ENCODE results near the gene MGAT3. TPM values are rescaled to one million over a fixed set of nuclear protein-coding genes. Genes with fewer than 3 reads are reported as not detected.

MGAT3 gene
- total RNA-seq, 1 experiment from 2014 or later = 5.0 TPM

DNA sequence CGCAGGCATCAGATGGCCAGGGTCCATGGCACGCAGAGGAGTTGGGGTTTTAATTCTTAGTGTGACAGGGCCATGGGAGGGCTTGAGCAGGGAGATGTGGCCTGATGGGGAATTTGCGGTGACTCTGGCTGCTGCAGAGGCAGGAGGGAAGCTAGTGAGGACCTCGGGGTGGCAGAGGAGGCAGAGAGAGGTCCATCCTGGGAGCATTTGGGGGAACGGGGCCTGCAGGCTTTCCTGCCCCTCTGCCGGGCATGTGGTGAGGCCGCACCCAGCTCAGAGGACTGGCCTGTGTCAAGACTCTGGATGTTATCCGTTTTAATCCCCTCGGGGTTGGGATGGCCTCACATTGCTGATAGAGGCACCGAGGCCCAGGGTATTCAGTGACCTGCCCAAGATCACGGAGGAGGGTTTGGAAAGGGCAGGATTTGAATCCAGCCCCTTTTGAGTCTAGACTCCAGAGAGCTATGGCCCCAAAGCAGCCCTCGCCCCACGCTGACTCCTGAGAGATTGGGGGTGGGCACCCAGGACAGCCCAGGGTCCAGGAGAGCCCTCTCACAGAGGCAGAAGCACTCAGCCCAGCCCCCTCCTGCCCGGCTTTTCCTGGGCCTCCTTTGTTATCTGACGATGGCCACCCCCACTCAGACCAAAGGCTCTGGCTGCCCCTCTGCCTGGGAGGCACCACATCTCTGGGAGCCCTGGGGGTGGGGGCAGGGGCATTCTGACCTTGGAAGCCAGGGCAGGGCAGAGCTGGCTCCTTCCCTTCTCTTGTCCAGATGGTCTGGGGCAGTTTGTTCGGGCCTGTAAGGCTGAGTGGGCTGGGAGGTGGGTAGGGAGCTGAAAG lies 13.9 kb downstream of the MGAT3 start:
- Histone ChIP-seq H3K27me3 (ENCODE audit: insufficient read depth, low read length) (no peaks in the 10 kb centered on the region), H3K23me2 (ENCODE audit: insufficient read length, low read depth, low read length, poor library complexity, severe bottlenecking) (no peaks in the 10 kb centered on the region), H3K79me2 (ENCODE audit: insufficient read depth, low read length) (no peaks in the 10 kb centered on the region), H3T11ph (ENCODE audit: low read length) (no peak overlapping the region), H2BK20ac (ENCODE audit: low read depth, low read length, poor library complexity, severe bottlenecking) (no peak overlapping the region), H2BK120ac (ENCODE audit: low read depth, low read length, poor library complexity, severe bottlenecking) (no peak overlapping the region), H3K27ac (ENCODE audit: insufficient read length, low read depth, low read length) (no peak overlapping the region), H2BK5ac (ENCODE audit: insufficient read length, low read length) (no peak overlapping the region), H3K14ac (ENCODE audit: insufficient read depth, low read length) (peak overlapping the region; percentile 50), H3K23ac (ENCODE audit: insufficient read length, low read depth, low read length) (no peak overlapping the region), H3K9ac (ENCODE audit: extremely low read depth, insufficient read length, low read length) (no peak overlapping the region), H4K20me1 (ENCODE audit: control insufficient read depth, insufficient read depth, insufficient read length) (peaks cover 2% of the 10 kb centered on the region), H4K91ac (ENCODE audit: insufficient read length, low read depth, low read length) (no peak overlapping the region), H3K18ac (ENCODE audit: insufficient read length, low read depth, low read length) (no peak overlapping the region), H3K56ac (ENCODE audit: insufficient read length, low read depth, low read length) (no peak overlapping the region), H4K5ac (ENCODE audit: insufficient read length, low read depth, low read length) (no peak overlapping the region), H3K4me2 (ENCODE audit: insufficient read depth, insufficient read length, low read length) (no peak overlapping the region), H3K79me1 (ENCODE audit: insufficient read depth, low read depth, low read length, poor library complexity, severe bottlenecking) (no peaks in the 10 kb centered on the region), H2BK15ac (ENCODE audit: low read depth, low read length) (no peak overlapping the region), H3K9me3 (ENCODE audit: control insufficient read depth, low read depth, low read length) (no peaks in the 10 kb centered on the region), H2BK12ac (ENCODE audit: insufficient read length, low read depth, low read length) (no peak overlapping the region), H3K4me1 (ENCODE audit: insufficient read depth, low read length) (peaks cover 3% of the 10 kb centered on the region; the same call in 1 of the 2 replicates), H4K8ac (replicated peaks; ENCODE audit: insufficient read length, low read depth, low read length) (no peak overlapping the region), H2AFZ (ENCODE audit: low read length) (no peak overlapping the region), H2AK5ac (ENCODE audit: insufficient read length, low read length) (no peak overlapping the region), H3K4ac (ENCODE audit: low read depth, low read length) (no peak overlapping the region)
- no peaks in the 10 kb centered on the region for H3K9me3 Mint-ChIP-seq
- no peaks in the 10 kb centered on the region for H3K36me3 Mint-ChIP-seq (ENCODE audit: insufficient read depth in 1 of 3, low read depth in 3 of 3)
- H3K4me1 Mint-ChIP-seq = peaks cover 45 to 60% of the 10 kb centered on the region in 2 experiments
- TF ChIP-seq CTCF (conservative IDR thresholded peaks at IDR 0.05) = no peak
- WGBS (ENCODE audit: extremely low coverage, insufficient read length, low lambda C conversion rate) = no CpG with 5 or more reads among the region's 16 CpGs
- H3K27ac Mint-ChIP-seq = peak overlapping the region in 1 of 3 experiments; percentile 56; a peak in 3 of 7 replicates
- H3K4me3 Mint-ChIP-seq = peak overlapping the region in 1 of 2 experiments; percentile 51; a peak in 2 of 5 replicates
- DNase-seq = no peak
- H3K27me3 Mint-ChIP-seq (ENCODE audit: low read depth) = peaks cover 16% of the 10 kb centered on the region

Data from H9 (cell line).